Ishikawa (cell line): ENCODE results near the gene ARHGEF17.

Experiments
- EGR1 ChIP-seq: IDR thresholded peaks from 2 replicates; pipeline ENCODE4 v1.6.1; 2012
- EP300 ChIP-seq: IDR thresholded peaks from 2 replicates; pipeline ENCODE4 v1.6.1; 2012; ENCODE audit warnings: borderline replicate concordance
- NFIC ChIP-seq: IDR thresholded peaks from 2 replicates; pipeline ENCODE4 v1.6.1; 2012
- RAD21 ChIP-seq: IDR thresholded peaks from 2 replicates; pipeline ENCODE4 v1.6.1; 2012; ENCODE audit warnings: low read depth
- TAF1 ChIP-seq: IDR thresholded peaks from 2 replicates; pipeline ENCODE4 v1.6.1; 2012; ENCODE audit warnings: low read depth, mild to moderate bottlenecking
- TCF12 ChIP-seq: IDR thresholded peaks from 2 replicates; pipeline ENCODE4 v1.6.1; 2012; ENCODE audit warnings: low read depth
- TEAD4 ChIP-seq: IDR thresholded peaks from 2 replicates; pipeline ENCODE4 v1.6.1; 2012
- TF ChIP-seq, protein P1 (sequence below): IDR thresholded peaks from 2 replicates; pipeline ENCODE4 v1.6.1; 2012
- TF ChIP-seq, protein P2 (sequence below): IDR thresholded peaks from 2 replicates; pipeline ENCODE4 v1.6.1; 2012
- TF ChIP-seq, protein P3 (sequence below): IDR thresholded peaks from 2 replicates; pipeline ENCODE4 v1.6.1; 2012; ENCODE audit warnings: low read depth, mild to moderate bottlenecking

DNA sequence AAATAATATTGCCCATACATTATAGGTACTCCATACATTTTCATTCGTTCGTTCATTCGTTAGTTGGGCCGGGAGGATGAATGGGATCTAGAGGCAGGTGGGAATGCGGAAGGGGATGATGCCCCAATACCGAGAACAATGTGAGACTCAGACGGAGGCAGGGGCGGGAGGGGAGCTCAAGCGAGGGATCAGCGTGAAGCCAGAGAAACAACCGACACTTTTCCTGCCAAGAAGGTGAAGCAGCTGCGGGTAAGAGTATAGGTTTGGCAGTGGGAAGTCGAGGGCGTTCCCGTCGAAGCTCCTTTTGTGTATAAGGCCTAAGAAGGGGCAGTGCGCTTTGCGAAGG, 1.1 kb upstream of the ARHGEF17 start:
- TF ChIP-seq NFIC: peak; percentile 40; the same call in 1 of the 2 replicates
- TF ChIP-seq TAF1: no peak
- TF ChIP-seq TCF12: no peak
- TF ChIP-seq, protein P1, sequence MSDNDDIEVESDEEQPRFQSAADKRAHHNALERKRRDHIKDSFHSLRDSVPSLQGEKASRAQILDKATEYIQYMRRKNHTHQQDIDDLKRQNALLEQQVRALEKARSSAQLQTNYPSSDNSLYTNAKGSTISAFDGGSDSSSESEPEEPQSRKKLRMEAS: no peak
- TF ChIP-seq EP300: no peak
- no peak for TF ChIP-seq RAD21
- TF ChIP-seq, protein P2, sequence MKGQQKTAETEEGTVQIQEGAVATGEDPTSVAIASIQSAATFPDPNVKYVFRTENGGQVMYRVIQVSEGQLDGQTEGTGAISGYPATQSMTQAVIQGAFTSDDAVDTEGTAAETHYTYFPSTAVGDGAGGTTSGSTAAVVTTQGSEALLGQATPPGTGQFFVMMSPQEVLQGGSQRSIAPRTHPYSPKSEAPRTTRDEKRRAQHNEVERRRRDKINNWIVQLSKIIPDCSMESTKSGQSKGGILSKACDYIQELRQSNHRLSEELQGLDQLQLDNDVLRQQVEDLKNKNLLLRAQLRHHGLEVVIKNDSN: no peak
- TF ChIP-seq, protein P3, sequence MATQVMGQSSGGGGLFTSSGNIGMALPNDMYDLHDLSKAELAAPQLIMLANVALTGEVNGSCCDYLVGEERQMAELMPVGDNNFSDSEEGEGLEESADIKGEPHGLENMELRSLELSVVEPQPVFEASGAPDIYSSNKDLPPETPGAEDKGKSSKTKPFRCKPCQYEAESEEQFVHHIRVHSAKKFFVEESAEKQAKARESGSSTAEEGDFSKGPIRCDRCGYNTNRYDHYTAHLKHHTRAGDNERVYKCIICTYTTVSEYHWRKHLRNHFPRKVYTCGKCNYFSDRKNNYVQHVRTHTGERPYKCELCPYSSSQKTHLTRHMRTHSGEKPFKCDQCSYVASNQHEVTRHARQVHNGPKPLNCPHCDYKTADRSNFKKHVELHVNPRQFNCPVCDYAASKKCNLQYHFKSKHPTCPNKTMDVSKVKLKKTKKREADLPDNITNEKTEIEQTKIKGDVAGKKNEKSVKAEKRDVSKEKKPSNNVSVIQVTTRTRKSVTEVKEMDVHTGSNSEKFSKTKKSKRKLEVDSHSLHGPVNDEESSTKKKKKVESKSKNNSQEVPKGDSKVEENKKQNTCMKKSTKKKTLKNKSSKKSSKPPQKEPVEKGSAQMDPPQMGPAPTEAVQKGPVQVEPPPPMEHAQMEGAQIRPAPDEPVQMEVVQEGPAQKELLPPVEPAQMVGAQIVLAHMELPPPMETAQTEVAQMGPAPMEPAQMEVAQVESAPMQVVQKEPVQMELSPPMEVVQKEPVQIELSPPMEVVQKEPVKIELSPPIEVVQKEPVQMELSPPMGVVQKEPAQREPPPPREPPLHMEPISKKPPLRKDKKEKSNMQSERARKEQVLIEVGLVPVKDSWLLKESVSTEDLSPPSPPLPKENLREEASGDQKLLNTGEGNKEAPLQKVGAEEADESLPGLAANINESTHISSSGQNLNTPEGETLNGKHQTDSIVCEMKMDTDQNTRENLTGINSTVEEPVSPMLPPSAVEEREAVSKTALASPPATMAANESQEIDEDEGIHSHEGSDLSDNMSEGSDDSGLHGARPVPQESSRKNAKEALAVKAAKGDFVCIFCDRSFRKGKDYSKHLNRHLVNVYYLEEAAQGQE: no peak
- 0 out of 2 replicates have a peak, but pooled peaks have one; percentile 61 for TF ChIP-seq TEAD4
- no peak for TF ChIP-seq EGR1
